ENCODE results near the gene TMEM169.
"Not testable (repeated sequence)": the region's sequence is repeated elsewhere in the genome, so short reads cannot be mapped to it uniquely, and the experiment has no call there.

TMEM169 gene

DNA sequence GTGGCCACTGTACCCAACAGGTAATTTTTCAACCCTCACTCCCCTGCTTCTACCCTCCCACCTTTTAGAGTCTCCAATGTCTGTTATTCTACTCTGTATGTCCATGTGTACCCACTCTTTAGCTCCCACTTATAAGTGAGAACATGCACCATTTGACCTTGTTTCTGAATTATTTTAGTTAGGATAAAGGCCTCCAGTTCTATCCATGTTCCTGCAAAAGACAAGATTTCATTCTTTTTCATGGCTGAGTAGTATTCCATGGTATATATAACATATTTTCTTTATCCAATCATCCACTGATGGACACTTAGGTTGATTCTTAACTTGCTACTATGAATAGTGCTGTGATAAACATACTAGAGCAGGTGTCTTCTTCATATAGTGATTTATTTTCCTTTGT is 9.2 kb upstream of the TMEM169 start:
- no peak for DNase-seq

DNA sequence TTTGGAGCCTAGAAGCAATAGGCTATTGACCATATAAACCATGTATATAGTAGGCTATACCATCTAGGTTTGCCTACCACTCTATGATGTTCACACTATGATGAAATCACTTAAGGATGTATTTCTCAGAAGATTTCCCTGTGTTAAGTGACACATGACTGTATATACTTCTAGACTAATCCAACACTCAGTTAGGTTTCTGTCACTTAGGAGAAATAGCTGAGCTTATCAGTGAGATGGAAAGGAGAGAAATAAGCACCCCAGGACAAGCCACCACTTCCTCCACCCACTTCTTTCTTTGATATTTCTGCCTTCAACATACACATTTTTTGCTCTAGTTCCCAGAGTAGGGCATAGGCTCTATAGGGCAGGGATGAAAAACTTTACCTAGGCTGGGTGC is 7.9 kb upstream of the TMEM169 start:
- DNase-seq = no peak

DNA sequence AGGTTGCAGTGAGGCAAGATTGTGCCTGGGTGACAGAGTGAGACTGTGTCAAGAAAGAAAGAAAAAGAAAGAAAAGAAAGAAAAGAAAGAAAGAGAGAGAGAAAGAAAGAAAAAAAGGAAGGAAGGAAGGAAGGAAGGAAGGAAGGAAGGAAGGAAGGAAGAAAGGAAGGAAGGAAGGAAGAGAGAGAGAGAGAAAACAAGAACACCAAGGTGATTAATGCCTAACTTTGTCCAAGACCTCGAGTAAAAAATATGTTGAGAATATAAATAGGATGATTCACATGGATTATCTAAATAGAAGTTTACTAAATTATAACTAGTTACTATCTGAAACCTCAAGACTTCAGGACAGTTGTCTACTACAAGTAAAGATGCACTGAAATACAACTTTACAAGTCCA is 7.3 kb upstream of the TMEM169 start:
- DNase-seq = no peak

- no peak for DNase-seq
Measured at GRCh38 chr2:216074794-216075193, 6.9 kb upstream of the TMEM169 start.

GRCh38 chr2:216075510-216076485 is 5.9 kb upstream of the TMEM169 start:
- DNase-seq = no peak

- no peak for DNase-seq
Measured at GRCh38 chr2:216078776-216079175, 2.9 kb upstream of the TMEM169 start.

GRCh38 chr2:216080048-216080447 is 1.7 kb upstream of the TMEM169 start:
- not testable (repeated sequence) for DNase-seq

DNA sequence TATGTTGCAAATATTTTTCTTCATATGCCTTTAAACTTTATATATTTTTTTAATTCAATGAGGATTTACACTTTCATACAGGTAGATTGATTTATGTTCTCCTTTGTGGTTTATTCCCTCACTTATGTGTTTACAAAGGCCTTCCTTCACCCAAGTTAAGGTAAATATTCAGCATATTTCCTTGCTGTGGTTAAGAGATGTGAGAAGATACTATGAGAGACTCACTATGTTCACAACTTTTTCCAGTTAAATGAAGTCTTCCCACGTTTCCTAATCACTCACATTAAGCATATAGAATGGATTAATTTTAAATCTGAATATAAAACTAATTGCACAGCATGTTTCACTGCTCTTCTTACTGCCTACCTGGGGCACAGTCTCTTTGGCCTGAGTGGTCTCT is 707 bp upstream of the TMEM169 start:
- no peak for DNase-seq

DNA sequence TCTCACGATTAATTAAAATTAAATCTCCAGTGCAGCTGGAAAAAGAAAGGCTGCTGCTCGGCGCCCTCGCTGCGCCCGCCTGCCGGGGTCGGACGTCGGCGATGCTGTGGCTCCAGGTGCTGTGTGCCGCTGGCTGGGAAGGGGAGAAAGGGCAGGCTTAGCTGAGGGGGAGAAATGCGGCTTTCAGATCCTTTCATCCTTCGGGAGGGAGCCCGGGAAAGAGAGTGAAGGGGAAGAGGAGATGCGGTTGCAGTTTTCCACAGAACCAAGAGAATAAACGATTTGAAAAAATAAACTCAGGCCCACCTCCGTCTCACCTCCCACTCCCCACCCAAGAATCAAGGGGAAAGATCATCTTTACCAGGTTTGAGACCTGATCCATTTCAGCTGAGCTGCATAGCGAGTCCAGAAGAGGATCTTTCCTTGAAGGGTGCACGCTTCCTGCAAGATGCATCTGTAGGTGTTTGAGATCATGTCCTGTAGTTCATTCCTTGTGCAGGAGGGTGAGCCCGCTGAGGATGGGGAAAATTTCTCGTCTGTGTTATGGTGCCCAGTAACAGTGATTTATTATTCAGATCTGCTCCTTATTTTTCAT is 495 bp downstream of the TMEM169 start:
- DNase-seq = no peak

- DNase-seq = no peak
Measured at GRCh38 chr2:216082805-216083204, 1.1 kb downstream of the TMEM169 start.

GRCh38 chr2:216083464-216084281 is 2.0 kb downstream of the TMEM169 start:
- DNase-seq = no peak

DNA sequence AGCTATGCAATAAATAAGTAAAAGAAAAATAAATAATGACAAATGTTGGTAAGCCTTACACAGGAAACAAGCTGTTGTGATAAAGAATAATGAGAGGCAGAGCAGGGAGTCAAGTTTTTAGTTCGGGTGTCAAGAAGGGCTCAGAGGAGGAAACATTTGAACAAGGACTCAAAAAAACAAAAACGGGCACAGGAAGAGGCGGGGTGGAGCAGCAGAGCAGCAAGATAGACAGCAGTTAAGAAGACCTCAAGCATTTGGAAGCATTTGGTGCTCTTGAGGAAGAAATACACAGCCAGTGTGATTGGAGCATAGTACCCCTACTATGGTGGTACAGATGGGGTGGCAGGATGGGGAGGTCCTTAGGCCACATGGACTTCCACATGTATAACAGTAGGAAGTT is 2.8 kb downstream of the TMEM169 start:
- no peak for DNase-seq

GRCh38 chr2:216086207-216086893 is 4.6 kb downstream of the TMEM169 start:
- no peak for DNase-seq

DNA sequence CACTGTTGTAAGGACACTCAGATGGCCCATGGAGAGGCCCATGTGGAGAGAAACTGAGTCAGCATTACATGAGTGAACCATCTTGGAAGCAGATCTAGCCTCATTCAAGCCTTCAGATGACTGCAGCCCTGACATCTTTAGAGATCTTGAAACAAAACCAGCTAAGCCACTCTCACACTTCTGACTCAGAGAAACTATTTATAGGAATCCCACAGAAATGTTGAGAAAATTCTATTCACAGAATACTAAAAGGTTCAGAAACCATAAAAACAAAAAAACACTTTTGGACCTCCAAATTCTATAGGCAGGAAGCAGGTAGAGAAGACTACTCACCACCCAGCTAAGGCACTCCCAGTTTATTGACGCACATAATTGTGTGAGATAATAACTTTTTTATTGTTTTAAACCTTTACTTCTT is 8.7 kb downstream of the TMEM169 start:
- no peak for DNase-seq

DNA sequence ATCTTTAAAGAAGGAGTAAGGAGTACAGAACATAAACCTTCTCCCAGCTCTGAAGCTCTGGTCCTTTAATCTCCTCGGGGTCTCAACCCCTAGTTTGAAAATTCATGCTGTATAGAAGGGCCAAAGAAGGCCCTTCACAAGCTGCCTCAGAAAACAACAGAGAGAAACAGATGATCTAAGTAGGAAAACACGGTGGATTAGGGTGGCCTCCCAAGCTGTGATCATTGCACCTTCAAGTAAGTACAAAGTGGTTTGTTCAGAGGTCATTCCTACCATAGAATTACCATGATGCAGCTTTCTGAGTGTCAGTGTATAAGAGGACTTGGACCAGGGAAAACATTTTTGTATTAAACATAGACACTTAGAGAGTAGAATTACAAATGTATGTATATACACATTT is 10.9 kb downstream of the TMEM169 start:
- DNase-seq = no peak

- DNase-seq = no peak
Measured at GRCh38 chr2:216094701-216095100, 13.0 kb downstream of the TMEM169 start.

- DNase-seq = no peak
Measured at GRCh38 chr2:216098421-216099334, 17.0 kb downstream of the TMEM169 start.

DNA sequence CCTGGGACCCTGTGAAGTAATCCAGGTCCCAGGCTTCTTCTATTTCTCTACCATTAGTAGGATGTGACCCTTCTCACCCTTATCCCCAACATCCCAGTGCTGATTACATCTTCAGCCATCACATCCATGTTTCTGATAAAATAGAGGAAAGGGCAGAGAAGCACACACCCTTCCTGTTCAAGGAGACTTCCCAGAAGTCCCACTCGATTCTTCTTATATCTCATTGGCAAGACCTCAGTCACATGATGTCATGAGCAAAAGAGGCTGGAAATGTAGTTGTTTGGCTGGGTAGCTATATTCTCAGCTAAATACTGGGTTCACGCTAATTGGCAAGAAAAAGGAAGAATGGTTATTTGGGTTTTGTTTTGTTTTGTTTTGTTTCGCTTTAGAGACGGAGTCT is 19.4 kb downstream of the TMEM169 start:
- no peak for DNase-seq

- DNase-seq = no peak
Measured at GRCh38 chr2:216103213-216103612, 21.5 kb downstream of the TMEM169 start.

DNA sequence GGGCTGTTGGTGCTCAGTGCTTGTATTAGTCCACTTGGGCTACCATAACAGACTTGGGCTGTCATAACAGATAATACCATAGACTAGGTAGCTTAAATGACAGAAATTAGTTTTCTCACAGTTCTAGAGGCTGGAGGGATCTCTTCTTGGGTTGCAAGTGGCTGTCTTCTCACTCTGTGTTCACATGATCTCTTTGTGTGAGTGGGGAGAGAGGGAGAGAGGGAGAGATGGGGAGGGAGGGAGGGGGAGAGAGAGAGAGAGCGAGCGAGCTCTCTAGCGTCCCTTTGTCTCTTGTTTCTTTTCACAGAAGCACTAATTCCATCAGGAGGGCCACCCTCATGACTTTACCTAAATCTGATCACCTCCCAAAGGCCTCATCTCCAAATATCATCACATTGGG is 23.0 kb downstream of the TMEM169 start:
- DNase-seq = no peak

DNA sequence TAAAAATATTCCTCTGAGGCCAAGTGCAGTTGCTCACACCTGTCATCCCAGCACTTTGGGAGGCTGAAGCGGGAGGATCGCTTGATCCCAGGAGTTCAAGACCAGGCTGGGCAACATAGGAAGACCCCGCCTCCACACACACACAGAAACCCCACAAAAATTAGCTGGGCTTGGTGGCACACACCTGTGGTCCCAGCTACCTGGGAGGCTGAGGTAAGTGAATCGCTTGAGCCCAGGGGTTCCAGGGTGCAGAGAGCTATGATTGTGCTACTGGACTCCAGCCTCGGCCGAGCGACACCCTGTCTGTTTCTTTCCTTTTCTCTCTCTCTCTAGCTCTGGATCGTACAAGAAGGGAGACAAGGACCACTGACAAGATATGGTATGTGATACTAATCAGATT is 25.6 kb downstream of the TMEM169 start:
- DNase-seq = no peak

- DNase-seq = no peak
Measured at GRCh38 chr2:216107760-216108159, 26.0 kb downstream of the TMEM169 start.
